GM19099 (cell line): Measurements from ENCODE around the gene ANKEF1.

Experiments
- POLR2A ChIP-seq: IDR thresholded peaks from 3 replicates; pipeline ENCODE4 v1.6.1; 2011; ENCODE audit warnings: low read depth; ENCODE audit not compliant: insufficient read length; ENCODE audit errors: extremely low read depth

ANKEF1 gene

GRCh38 chr20:10096790-10097189, 62.0 kb downstream of the ANKEF1 start:
- TF ChIP-seq POLR2A: no peak

GRCh38 chr20:10105046-10105445, 70.3 kb downstream of the ANKEF1 start:
- TF ChIP-seq POLR2A: no peak
